Stomach (tissue), 4 donors: Measurements from ENCODE around the gene FOXD2.

ENCODE experiments used
- POLR2AphosphoS5 ChIP-seq, 3 donors: sonication (generic); formaldehyde crosslinking; IDR thresholded peaks; one replicate each; pipeline ENCODE4 v1.6.1; 2016; ENCODE audit warnings: antibody characterized with exemption in 3 of 3
- TF ChIP-seq, protein P1 (sequence below), 7 experiments: fragments of 450-650 bp in 4 of 7; fragments of 200-600 bp in 3 of 7; sonication (generic) in 3 of 7; IDR thresholded peaks; one replicate each; pipeline ENCODE4 v1.5.1; 2016 to 2019; ENCODE audit warnings: antibody characterized with exemption in 7 of 7, control low read depth in 2 of 7, mild to moderate bottlenecking in 1 of 7

DNA sequence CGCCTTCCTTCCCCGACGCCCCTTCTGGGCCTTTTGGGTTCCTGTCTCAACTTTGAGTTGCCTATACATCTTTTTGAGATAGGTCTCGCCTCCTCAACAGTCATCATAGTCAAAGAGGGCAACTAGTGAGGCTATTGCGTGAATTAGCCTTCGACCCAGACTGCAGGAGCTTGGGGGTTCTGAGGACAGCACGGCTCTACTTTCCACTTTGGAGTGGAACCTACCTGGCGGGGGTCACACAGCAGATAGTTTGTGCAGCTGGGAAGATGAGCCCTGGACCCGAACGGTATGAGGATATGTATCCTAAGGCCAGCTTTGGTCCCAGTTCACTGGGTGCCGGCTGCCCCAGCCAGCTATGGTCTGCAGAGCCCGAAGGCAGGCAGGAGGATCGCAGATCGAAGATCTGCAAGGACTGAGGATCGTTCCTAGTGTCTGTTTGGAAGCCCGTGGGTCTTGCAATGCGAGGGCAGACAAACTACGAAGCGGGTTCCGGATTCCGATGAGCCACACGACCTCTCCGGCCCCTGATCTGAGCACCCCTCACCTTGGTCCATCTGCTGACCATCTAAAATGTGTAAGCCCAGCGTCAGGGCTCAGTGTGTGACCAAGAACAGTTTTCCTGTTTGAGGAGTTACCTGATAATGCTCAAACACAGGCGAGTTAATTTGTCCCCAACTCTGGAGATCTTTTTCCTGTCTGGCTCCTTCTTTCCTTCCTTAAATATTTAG, 8.1 kb downstream of the FOXD2 start:
- TF ChIP-seq, protein P1, sequence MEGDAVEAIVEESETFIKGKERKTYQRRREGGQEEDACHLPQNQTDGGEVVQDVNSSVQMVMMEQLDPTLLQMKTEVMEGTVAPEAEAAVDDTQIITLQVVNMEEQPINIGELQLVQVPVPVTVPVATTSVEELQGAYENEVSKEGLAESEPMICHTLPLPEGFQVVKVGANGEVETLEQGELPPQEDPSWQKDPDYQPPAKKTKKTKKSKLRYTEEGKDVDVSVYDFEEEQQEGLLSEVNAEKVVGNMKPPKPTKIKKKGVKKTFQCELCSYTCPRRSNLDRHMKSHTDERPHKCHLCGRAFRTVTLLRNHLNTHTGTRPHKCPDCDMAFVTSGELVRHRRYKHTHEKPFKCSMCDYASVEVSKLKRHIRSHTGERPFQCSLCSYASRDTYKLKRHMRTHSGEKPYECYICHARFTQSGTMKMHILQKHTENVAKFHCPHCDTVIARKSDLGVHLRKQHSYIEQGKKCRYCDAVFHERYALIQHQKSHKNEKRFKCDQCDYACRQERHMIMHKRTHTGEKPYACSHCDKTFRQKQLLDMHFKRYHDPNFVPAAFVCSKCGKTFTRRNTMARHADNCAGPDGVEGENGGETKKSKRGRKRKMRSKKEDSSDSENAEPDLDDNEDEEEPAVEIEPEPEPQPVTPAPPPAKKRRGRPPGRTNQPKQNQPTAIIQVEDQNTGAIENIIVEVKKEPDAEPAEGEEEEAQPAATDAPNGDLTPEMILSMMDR (IDR thresholded peaks at IDR 0.05): no peak
- no peak for TF ChIP-seq POLR2AphosphoS5 (IDR thresholded peaks at IDR 0.05)
